Natural killer cell (primary cell): ENCODE results near the gene SAMD4A. TPM values are rescaled to one million over a fixed set of nuclear protein-coding genes. Genes with fewer than 3 reads are reported as not detected.

Experiments used
- ATAC-seq, 3 donors: fragments of 150-1000 bp in 2 of 3; fragments of 200-7000 bp in 1 of 3; cut with Tn5 transposase; 1 replicate in 1 of 3; 2 replicates in 2 of 3; pipeline ENCODE4 v1.10.0; 2021; ENCODE audit warnings: mild to moderate bottlenecking in 2 of 3, moderate library complexity in 2 of 3
- DNase-seq, 2 donors: peaks; one replicate each; pipeline versions ENCODE4 v3.0.0 to v3.0.0-alpha.2; 2013 to 2021; ENCODE audit warnings: mixed read lengths in 1 of 2
- H3K27ac ChIP-seq: one replicate; pipeline ENCODE4 v1.5.1; 2013; ENCODE audit warnings: mild to moderate bottlenecking, low read length
- H3K27me3 ChIP-seq: one replicate; pipeline ENCODE4 v1.6.1; 2013; ENCODE audit warnings: low read length; ENCODE audit not compliant: control insufficient read depth, insufficient read depth
- H3K36me3 ChIP-seq: one replicate; pipeline ENCODE4 v1.6.1; 2013; ENCODE audit warnings: low read length; ENCODE audit not compliant: control insufficient read depth, insufficient read depth
- H3K4me1 ChIP-seq: one replicate; pipeline ENCODE4 v1.6.1; 2013; ENCODE audit warnings: low read length; ENCODE audit not compliant: control insufficient read depth, insufficient read depth
- H3K4me3 ChIP-seq: one replicate; pipeline ENCODE4 v1.5.1; 2013; ENCODE audit warnings: low read length
- H3K9me3 ChIP-seq: one replicate; pipeline ENCODE4 v1.6.1; 2013; ENCODE audit warnings: low read length; ENCODE audit not compliant: control insufficient read depth, insufficient read depth
- H3K27ac Mint-ChIP-seq, 2 donors: one replicate each; pipeline ENCODE4 v1.8.0; 2022; ENCODE audit warnings: mild to moderate bottlenecking in 2 of 2, mixed read lengths in 2 of 2, moderate library complexity in 1 of 2
- H3K27me3 Mint-ChIP-seq, 2 donors: one replicate each; pipeline ENCODE4 v1.8.0; 2022; ENCODE audit warnings: low read depth in 2 of 2, mixed read lengths in 2 of 2
- H3K36me3 Mint-ChIP-seq: one replicate; pipeline ENCODE4 v1.8.0; 2022; ENCODE audit warnings: mixed read lengths
- H3K4me1 Mint-ChIP-seq, 2 donors: one replicate each; pipeline ENCODE4 v1.8.0; 2022; ENCODE audit warnings: mixed read lengths in 2 of 2
- H3K4me3 Mint-ChIP-seq: one replicate; pipeline ENCODE4 v1.8.0; 2022; ENCODE audit warnings: mild to moderate bottlenecking, moderate library complexity, mixed read lengths
- H3K9me3 Mint-ChIP-seq, 2 donors: one replicate each; pipeline ENCODE4 v1.8.0; 2022; ENCODE audit warnings: mixed read lengths in 2 of 2
- CTCF ChIP-seq: fragments of 200-600 bp; IDR thresholded peaks from one replicate; pipeline ENCODE4 v1.8.0; 2022; ENCODE audit warnings: antibody characterized with exemption
- WGBS: methylation state at CpG from one replicate; pipeline ENCODE4 v1.1.7; 2013; ENCODE audit warnings: missing lambda C conversion rate; ENCODE audit not compliant: insufficient coverage; 5-methylcytosine and 5-hydroxymethylcytosine counted together
- intact Hi-C: fragments of 100-400 bp; cut with micrococcal nuclease; formaldehyde crosslinking; loops from one replicate; pipeline ENCODE4 v1.14.2; 2022
- total RNA-seq, 4 donors: library from RNA; stranded (reverse); fragments of 120-200 nt in 1 of 4; gene quantifications; one replicate each; pipeline versions ENCODE4 v1.2.3 to v1.2.4, GENCODE V29; 2013 to 2022

Gene SAMD4A
- total RNA-seq, 3 donors from 2014 or later (not counting 1 experiment from before 2014, with no cell fraction given), result 0.70 to 1.6 (median 1.4) TPM

- H3K36me3 Mint-ChIP-seq, result no peaks in the 10 kb centered on the region
- TF ChIP-seq CTCF, result no peak
- H3K9me3 Mint-ChIP-seq, result no peaks in the 10 kb centered on the region
- H3K9me3 ChIP-seq, result peaks cover 3% of the 10 kb centered on the region
- H3K27me3 Mint-ChIP-seq, result peaks cover 0 to 5% of the 10 kb centered on the region in 2 donors
- H3K27me3 ChIP-seq, result no peaks in the 10 kb centered on the region
- no peak for ATAC-seq
- 95% methylated on average over 12 of the region's 12 CpGs for WGBS
- no peaks in the 10 kb centered on the region for H3K4me1 Mint-ChIP-seq
- DNase-seq, result no peak
- intact Hi-C loops, result no loop called here
- H3K36me3 ChIP-seq, result no peaks in the 10 kb centered on the region
- H3K27ac Mint-ChIP-seq, result no peak overlapping the region
- no peak overlapping the region for H3K27ac ChIP-seq
- H3K4me3 ChIP-seq, result no peak overlapping the region
- H3K4me1 ChIP-seq, result no peaks in the 10 kb centered on the region
- no peak overlapping the region for H3K4me3 Mint-ChIP-seq
These were observed 223.0 kb downstream of the SAMD4A start for GRCh38 chr14:54789781-54790480.

DNA sequence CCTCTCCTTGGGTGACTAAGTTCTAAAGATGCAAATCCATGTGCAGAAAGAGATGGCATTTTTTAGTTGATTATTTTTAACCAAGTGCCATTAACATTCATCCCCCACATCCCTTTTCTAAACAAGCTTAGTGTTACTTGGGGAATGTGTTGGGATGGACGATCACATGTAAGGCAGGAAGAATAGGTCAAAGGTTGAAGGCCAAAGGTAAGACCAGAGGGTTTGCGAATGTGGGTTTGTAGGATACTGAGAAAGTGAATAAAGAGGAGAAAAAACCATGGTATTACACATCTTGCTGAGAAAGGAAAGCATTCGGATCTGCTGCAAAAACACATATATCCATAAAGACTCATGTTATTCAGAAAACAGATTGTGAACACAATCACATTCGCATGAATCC lies 224.1 kb downstream of the SAMD4A start:
- Histone ChIP-seq H3K27me3 (no peaks in the 10 kb centered on the region), H3K9me3 (peaks cover 5% of the 10 kb centered on the region), H3K27ac (no peak overlapping the region), H3K36me3 (no peaks in the 10 kb centered on the region), H3K4me3 (no peak overlapping the region), H3K4me1 (no peaks in the 10 kb centered on the region)
- WGBS, result 95% methylated on average over 2 of the region's 4 CpGs
- no peak overlapping the region for H3K4me3 Mint-ChIP-seq
- no peak overlapping the region for H3K27ac Mint-ChIP-seq
- no peaks in the 10 kb centered on the region for H3K4me1 Mint-ChIP-seq
- peaks cover 8% of the 10 kb centered on the region in 2 donors for H3K27me3 Mint-ChIP-seq
- no peak for ATAC-seq
- H3K9me3 Mint-ChIP-seq, result peaks cover 3 to 5% of the 10 kb centered on the region in 2 donors
- H3K36me3 Mint-ChIP-seq, result no peaks in the 10 kb centered on the region
- DNase-seq, result no peak
- no peak for TF ChIP-seq CTCF
- intact Hi-C loops, result no loop called here

GRCh38 chr14:54792288-54792687 lies 225.4 kb downstream of the SAMD4A start:
- H3K27ac ChIP-seq, result no peak overlapping the region
- DNase-seq (no peak), ATAC-seq (no peak)
- no peaks in the 10 kb centered on the region for H3K36me3 Mint-ChIP-seq
- intact Hi-C loops, result no loop called here
- no peaks in the 10 kb centered on the region for H3K36me3 ChIP-seq
- H3K27me3 ChIP-seq, result no peaks in the 10 kb centered on the region
- no peaks in the 10 kb centered on the region for H3K4me1 Mint-ChIP-seq
- H3K27ac Mint-ChIP-seq, result no peak overlapping the region
- no peaks in the 10 kb centered on the region for H3K4me1 ChIP-seq
- H3K9me3 ChIP-seq, result peaks cover 5% of the 10 kb centered on the region
- 97% methylated on average over 6 of the region's 6 CpGs for WGBS
- H3K4me3 Mint-ChIP-seq, result no peak overlapping the region
- peaks cover 3 to 5% of the 10 kb centered on the region in 2 donors for H3K9me3 Mint-ChIP-seq
- H3K27me3 Mint-ChIP-seq, result peaks cover 8 to 13% of the 10 kb centered on the region in 2 donors
- TF ChIP-seq CTCF, result no peak
- no peak overlapping the region for H3K4me3 ChIP-seq

DNA sequence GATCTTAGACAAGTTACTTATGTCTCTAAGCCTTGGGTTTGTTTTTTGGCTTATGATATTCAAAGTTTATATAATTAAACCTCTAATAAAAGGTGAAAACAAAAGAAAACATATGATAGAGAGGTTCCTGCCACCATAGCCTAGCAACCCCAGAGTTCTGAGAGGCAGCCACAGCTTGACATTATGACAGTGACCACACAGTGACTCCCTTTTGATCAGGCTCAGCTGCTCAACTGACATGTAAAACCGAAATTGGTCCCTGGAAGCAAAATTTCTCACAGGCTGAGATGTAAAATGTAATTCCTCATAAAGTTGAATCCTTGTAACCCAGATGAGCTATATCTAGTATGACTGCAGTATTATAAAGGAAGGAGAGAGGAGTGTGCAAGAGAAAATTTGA lies 227.2 kb downstream of the SAMD4A start:
- Mint-ChIP-seq H3K27me3 (peaks cover 8 to 18% of the 10 kb centered on the region in 2 donors), H3K4me1 (no peaks in the 10 kb centered on the region), H3K27ac (no peak overlapping the region), H3K36me3 (no peaks in the 10 kb centered on the region), H3K9me3 (peaks cover 3 to 5% of the 10 kb centered on the region in 2 donors), H3K4me3 (no peak overlapping the region)
- H3K27ac ChIP-seq, result no peak overlapping the region
- ATAC-seq (no peak), DNase-seq (no peak)
- no peaks in the 10 kb centered on the region for H3K27me3 ChIP-seq
- no peak for TF ChIP-seq CTCF
- intact Hi-C loops, result no loop called here
- no peaks in the 10 kb centered on the region for H3K4me1 ChIP-seq
- H3K9me3 ChIP-seq, result peaks cover 5% of the 10 kb centered on the region
- H3K36me3 ChIP-seq, result no peaks in the 10 kb centered on the region
- WGBS, result 67% methylated on average over 1 of the region's 1 CpG
- H3K4me3 ChIP-seq, result no peak overlapping the region
